HG03575 (cell line): ENCODE results near the gene ARV1.
"Not testable (repeated sequence)": the region's sequence is repeated elsewhere in the genome, so short reads cannot be mapped to it uniquely, and the experiment has no call there.

Experiments used
- ATAC-seq: cut with Tn5 transposase; IDR thresholded peaks from one replicate; pipeline ENCODE4 v1.9.1; 2021; ENCODE audit not compliant: unreplicated experiment, insufficient number of reproducible peaks, low FRiP score; ENCODE audit errors: extremely low read depth

The ARV1 gene

GRCh38 chr1:231011963-231012362, 33.1 kb downstream of the ARV1 start:
- no peak for ATAC-seq

GRCh38 chr1:231013391-231014015, 34.6 kb downstream of the ARV1 start:
- ATAC-seq = no peak

GRCh38 chr1:231016234-231016633, 37.3 kb downstream of the ARV1 start:
- no peak for ATAC-seq

GRCh38 chr1:231016966-231017365, 38.1 kb downstream of the ARV1 start:
- no peak for ATAC-seq

GRCh38 chr1:231019711-231020110, 40.8 kb downstream of the ARV1 start:
- ATAC-seq = no peak

- no peak for ATAC-seq
These were observed 41.3 kb downstream of the ARV1 start for GRCh38 chr1:231020139-231020601.

- ATAC-seq = no peak
These were observed 41.9 kb downstream of the ARV1 start for GRCh38 chr1:231020816-231021215.

- ATAC-seq = no peak
These were observed 42.7 kb downstream of the ARV1 start for GRCh38 chr1:231021540-231022031.

- not testable (repeated sequence) for ATAC-seq
These were observed 43.6 kb downstream of the ARV1 start for GRCh38 chr1:231022543-231022942.

GRCh38 chr1:231023150-231023549, 44.3 kb downstream of the ARV1 start:
- ATAC-seq = no peak

- ATAC-seq = no peak
These were observed 47.7 kb downstream of the ARV1 start for GRCh38 chr1:231026576-231026975.

GRCh38 chr1:231027136-231027925, 48.4 kb downstream of the ARV1 start:
- no peak for ATAC-seq

- no peak for ATAC-seq
These were observed 49.1 kb downstream of the ARV1 start for GRCh38 chr1:231027971-231028370.

- ATAC-seq = no peak
These were observed 49.8 kb downstream of the ARV1 start for GRCh38 chr1:231028682-231029081.

- not testable (repeated sequence) for ATAC-seq
These were observed 50.4 kb downstream of the ARV1 start for GRCh38 chr1:231029247-231029646.

- no peak for ATAC-seq
These were observed 50.9 kb downstream of the ARV1 start for GRCh38 chr1:231029841-231030240.

- no peak for ATAC-seq
These were observed 54.1 kb downstream of the ARV1 start for GRCh38 chr1:231032963-231033362.

GRCh38 chr1:231035799-231036198, 56.9 kb downstream of the ARV1 start:
- ATAC-seq = no peak

GRCh38 chr1:231036416-231036815, 57.5 kb downstream of the ARV1 start:
- ATAC-seq = no peak
